NCI-H128 (cell line): ENCODE measurements around the gene NLGN1.
"Not testable (repeated sequence)": the region's sequence is repeated elsewhere in the genome, so short reads cannot be mapped to it uniquely, and the experiment has no call there.

Experiments used
- DNase-seq: peaks from one replicate; lab custom pipeline; 2025; ENCODE audit not compliant: unreplicated experiment; lab: John Stamatoyannopoulos, UW

The NLGN1 gene

GRCh38 chr3:173429076-173429475 is 31.5 kb downstream of the NLGN1 start:
- no peak for DNase-seq

- no peak for DNase-seq
Measured at GRCh38 chr3:173429527-173429926, 32.0 kb downstream of the NLGN1 start.

- no peak for DNase-seq
Measured at GRCh38 chr3:173430576-173430975, 33.0 kb downstream of the NLGN1 start.

GRCh38 chr3:173439004-173439403 is 41.5 kb downstream of the NLGN1 start:
- no peak for DNase-seq

GRCh38 chr3:173440514-173440913 is 43.0 kb downstream of the NLGN1 start:
- DNase-seq: no peak

- not testable (repeated sequence) for DNase-seq
Measured at GRCh38 chr3:173451561-173451960, 54.0 kb downstream of the NLGN1 start.

- DNase-seq: no peak
Measured at GRCh38 chr3:173463250-173463649, 65.7 kb downstream of the NLGN1 start.

- DNase-seq: no peak
Measured at GRCh38 chr3:173465112-173465511, 67.6 kb downstream of the NLGN1 start.

GRCh38 chr3:173465898-173466678 is 68.5 kb downstream of the NLGN1 start:
- DNase-seq: no peak

- no peak for DNase-seq
Measured at GRCh38 chr3:173467501-173467900, 70.0 kb downstream of the NLGN1 start.

GRCh38 chr3:173473237-173473636 is 75.7 kb downstream of the NLGN1 start:
- no peak for DNase-seq

- DNase-seq: no peak
Measured at GRCh38 chr3:173479301-173479700, 81.8 kb downstream of the NLGN1 start.

GRCh38 chr3:173501931-173502489 is 104.5 kb downstream of the NLGN1 start:
- DNase-seq: no peak

- DNase-seq: no peak
Measured at GRCh38 chr3:173502983-173503568, 105.5 kb downstream of the NLGN1 start.

- DNase-seq: no peak
Measured at GRCh38 chr3:173510565-173510964, 113.0 kb downstream of the NLGN1 start.

- no peak for DNase-seq
Measured at GRCh38 chr3:173513123-173513522, 115.6 kb downstream of the NLGN1 start.

- DNase-seq: no peak
Measured at GRCh38 chr3:173529062-173529711, 131.6 kb downstream of the NLGN1 start.

- no peak for DNase-seq
Measured at GRCh38 chr3:173531602-173532001, 134.1 kb downstream of the NLGN1 start.

GRCh38 chr3:173538410-173538809 is 140.9 kb downstream of the NLGN1 start:
- DNase-seq: no peak

GRCh38 chr3:173545590-173545989 is 148.0 kb downstream of the NLGN1 start:
- not testable (repeated sequence) for DNase-seq

- DNase-seq: no peak
Measured at GRCh38 chr3:173547070-173547469, 149.5 kb downstream of the NLGN1 start.

GRCh38 chr3:173548261-173548660 is 150.7 kb downstream of the NLGN1 start:
- no peak for DNase-seq
